Activated naive CD4-positive, alpha-beta T cell treated with anti-CD3 and anti-CD28 coated beads, Interleukin-2, amount 10 ng/mL, durations not matched to agents 7 days and 5 days (primary cell): Measurements from ENCODE around the gene NHERF2.
"Not testable (repeated sequence)": the region's sequence is repeated elsewhere in the genome, so short reads cannot be mapped to it uniquely, and the experiment has no call there.

ENCODE experiments used
- CTCF ChIA-PET: fragments of 350-600 bp; sonication (Branson Sonifier 250); formaldehyde crosslinking; loops from one replicate; lab custom pipeline; 2021; ENCODE audit warnings: antibody characterized with exemption; lab: Charles Lee
- DNase-seq: peaks from one replicate; pipeline ENCODE4 v3.0.0-alpha.2; 2020
- H3K27ac Mint-ChIP-seq: one replicate; pipeline ENCODE4 v1.8.0; 2021; ENCODE audit warnings: mild to moderate bottlenecking, moderate library complexity, mixed read lengths
- H3K27me3 Mint-ChIP-seq: one replicate; pipeline ENCODE4 v1.8.0; 2021; ENCODE audit warnings: mild to moderate bottlenecking, mixed read lengths
- H3K36me3 Mint-ChIP-seq: one replicate; pipeline ENCODE4 v1.8.0; 2021; ENCODE audit warnings: mixed read lengths
- H3K4me1 Mint-ChIP-seq: one replicate; pipeline ENCODE4 v1.8.0; 2021; ENCODE audit warnings: mixed read lengths
- H3K4me3 Mint-ChIP-seq: one replicate; pipeline ENCODE4 v1.8.0; 2021; ENCODE audit warnings: mild to moderate bottlenecking, moderate library complexity, mixed read lengths
- H3K9me3 Mint-ChIP-seq: one replicate; pipeline ENCODE4 v1.8.0; 2021; ENCODE audit warnings: mixed read lengths

Gene NHERF2

DNA sequence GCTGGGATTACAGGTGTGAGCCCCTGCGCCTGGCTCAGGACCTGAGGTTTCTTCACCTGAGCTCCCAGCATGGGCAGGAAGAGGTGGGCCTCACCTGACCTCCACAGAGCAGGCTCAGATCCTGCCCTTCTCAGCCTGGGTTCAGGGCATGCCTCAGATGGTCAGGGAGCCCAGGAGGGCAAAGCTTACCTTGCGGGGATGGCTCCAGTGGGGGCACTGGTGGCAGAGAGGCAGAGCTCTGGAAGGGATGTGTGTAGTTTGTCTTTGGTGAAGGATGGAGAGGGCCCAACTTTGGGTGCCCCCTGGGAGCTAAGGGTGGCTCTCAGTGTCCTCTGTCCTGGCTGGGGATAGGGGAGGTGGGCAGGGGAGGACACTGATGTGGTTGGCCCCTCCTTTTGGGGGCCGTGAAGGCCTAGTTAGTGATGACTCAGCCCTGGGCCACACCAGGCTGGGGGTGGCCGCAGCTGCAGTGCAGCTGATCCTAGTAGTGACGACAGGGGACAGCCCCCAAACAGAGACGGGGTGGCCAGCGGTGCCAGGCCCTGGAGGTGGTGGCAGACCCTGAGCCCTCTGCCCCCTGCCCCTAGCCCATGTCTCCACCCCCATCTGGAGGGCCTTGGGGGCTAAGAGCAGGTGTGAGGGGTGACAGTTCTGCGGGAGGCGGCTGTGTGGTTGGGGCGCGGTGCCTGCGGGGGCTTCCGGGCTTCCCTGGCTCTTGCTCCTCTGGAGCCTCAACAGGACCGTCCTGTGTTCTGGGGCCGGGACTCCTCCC lies 5.8 kb downstream of the NHERF2 start:
- no peak for DNase-seq
- CTCF ChIA-PET = interaction anchor here (1.1 to 1.4 kb wide), 2 partner anchors 9 to 108 kb away, joined by 3 read pairs; no protein-coding TSS in a partner anchor
- no peaks in the 10 kb centered on the region for H3K36me3 Mint-ChIP-seq
- peaks cover 2% of the 10 kb centered on the region for H3K4me1 Mint-ChIP-seq
- peaks cover 44% of the 10 kb centered on the region for H3K27me3 Mint-ChIP-seq
- no peak overlapping the region for H3K4me3 Mint-ChIP-seq
- no peaks in the 10 kb centered on the region for H3K9me3 Mint-ChIP-seq
- no peak overlapping the region for H3K27ac Mint-ChIP-seq

DNA sequence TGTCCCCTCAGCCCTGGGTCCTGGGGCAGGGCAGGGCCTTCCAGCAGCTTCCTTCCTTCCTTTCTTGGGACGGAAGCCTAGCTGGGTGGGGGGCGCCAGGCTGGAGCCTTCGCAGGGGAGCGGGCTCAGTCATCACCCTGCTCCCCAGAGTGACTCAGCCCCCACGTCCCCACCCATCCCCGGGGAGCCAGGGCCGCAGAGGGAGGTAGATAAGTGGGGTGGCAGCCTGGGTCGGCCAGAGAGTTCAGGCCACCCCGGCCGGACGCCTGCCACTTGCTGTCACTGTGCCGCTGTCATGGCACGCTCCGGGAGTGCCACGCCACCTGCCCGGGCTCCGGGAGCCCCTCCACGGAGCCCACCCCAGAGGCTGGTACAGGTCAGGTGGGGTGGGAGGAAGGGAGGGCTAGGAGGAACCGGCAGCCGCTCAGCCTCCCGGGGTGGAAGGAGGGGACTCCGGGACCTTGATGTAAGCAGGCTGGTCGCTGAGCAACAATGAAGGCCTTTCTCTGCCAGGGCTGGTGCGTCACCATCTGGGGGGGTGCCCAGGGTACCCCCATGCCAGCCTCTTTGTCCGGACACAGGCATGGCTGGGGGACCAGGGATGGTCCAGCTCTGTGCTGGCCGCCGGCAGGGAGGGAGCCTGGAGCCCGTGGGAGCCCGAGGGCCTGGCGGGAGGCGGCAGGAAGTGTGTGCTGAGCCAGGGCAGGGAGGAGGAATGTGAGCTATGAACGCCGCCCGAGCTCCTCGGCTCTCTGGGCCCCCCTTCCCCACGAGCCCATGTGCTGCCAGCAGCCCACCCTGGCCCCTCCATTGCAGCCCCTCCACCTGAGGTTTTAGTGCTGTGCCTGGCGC lies 6.6 kb downstream of the NHERF2 start:
- Mint-ChIP-seq H3K27ac (no peak overlapping the region), H3K4me3 (no peak overlapping the region), H3K27me3 (peaks cover 36% of the 10 kb centered on the region), H3K9me3 (no peaks in the 10 kb centered on the region), H3K36me3 (no peaks in the 10 kb centered on the region), H3K4me1 (no peaks in the 10 kb centered on the region)
- CTCF ChIA-PET = interaction anchor here (1.1 kb wide), 1 partner anchor 107 kb away, joined by 3 read pairs; no protein-coding TSS in a partner anchor
- DNase-seq = no peak

DNA sequence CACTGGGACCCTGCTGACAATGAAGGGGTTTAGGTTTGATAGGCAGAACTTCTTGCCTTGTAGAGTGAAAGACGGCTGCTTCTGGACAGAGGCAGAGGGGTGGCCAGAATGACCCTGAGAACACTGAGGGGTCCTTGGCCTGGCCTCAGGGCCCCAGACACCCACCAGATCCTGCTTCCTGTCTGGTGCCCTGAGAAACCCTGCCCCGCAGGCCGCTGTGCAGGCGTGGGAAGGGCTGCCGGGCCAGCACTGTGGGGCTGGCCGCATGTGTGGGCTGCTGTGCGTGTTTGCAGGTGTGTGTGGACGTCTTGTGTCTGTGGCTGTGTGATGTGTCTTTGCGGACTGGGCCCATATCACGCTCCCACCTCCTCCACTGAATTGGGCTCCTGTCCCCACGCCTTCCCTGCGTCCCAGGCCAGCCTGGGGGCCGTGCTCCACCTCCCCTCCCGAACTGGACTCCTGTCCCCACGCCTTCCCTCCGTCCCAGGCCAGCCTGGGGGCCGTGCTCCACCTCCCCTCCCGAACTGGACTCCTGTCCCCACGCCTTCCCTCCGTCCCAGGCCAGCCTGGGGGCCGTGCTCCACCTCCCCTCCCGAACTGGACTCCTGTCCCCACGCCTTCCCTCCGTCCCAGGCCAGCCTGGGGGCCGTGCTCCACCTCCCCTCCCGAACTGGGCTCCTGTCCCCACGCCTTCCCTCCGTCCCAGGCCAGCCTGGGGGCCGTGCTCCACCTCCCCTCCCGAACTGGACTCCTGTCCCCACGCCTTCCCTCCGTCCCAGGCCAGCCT lies 7.4 kb downstream of the NHERF2 start:
- H3K9me3 Mint-ChIP-seq, H3K4me1 Mint-ChIP-seq, CTCF ChIA-PET, H3K27ac Mint-ChIP-seq, DNase-seq, H3K4me3 Mint-ChIP-seq, H3K36me3 Mint-ChIP-seq: not testable (repeated sequence)
- H3K27me3 Mint-ChIP-seq = peaks cover 28% of the 10 kb centered on the region

- no peaks in the 10 kb centered on the region for H3K4me1 Mint-ChIP-seq
- no peak for DNase-seq
- no peaks in the 10 kb centered on the region for H3K9me3 Mint-ChIP-seq
- CTCF ChIA-PET = no interaction called here
- no peaks in the 10 kb centered on the region for H3K36me3 Mint-ChIP-seq
- peaks cover 23% of the 10 kb centered on the region for H3K27me3 Mint-ChIP-seq
- no peak overlapping the region for H3K4me3 Mint-ChIP-seq
- no peak overlapping the region for H3K27ac Mint-ChIP-seq
These were observed 8.2 kb downstream of the NHERF2 start for GRCh38 chr16:2034696-2035430.

GRCh38 chr16:2035431-2036199 lies 8.9 kb downstream of the NHERF2 start:
- Mint-ChIP-seq H3K27ac (no peak overlapping the region), H3K27me3 (peaks cover 18% of the 10 kb centered on the region), H3K36me3 (no peaks in the 10 kb centered on the region), H3K4me1 (no peaks in the 10 kb centered on the region), H3K4me3 (no peak overlapping the region), H3K9me3 (no peaks in the 10 kb centered on the region)
- no peak for DNase-seq
- CTCF ChIA-PET = no interaction called here

DNA sequence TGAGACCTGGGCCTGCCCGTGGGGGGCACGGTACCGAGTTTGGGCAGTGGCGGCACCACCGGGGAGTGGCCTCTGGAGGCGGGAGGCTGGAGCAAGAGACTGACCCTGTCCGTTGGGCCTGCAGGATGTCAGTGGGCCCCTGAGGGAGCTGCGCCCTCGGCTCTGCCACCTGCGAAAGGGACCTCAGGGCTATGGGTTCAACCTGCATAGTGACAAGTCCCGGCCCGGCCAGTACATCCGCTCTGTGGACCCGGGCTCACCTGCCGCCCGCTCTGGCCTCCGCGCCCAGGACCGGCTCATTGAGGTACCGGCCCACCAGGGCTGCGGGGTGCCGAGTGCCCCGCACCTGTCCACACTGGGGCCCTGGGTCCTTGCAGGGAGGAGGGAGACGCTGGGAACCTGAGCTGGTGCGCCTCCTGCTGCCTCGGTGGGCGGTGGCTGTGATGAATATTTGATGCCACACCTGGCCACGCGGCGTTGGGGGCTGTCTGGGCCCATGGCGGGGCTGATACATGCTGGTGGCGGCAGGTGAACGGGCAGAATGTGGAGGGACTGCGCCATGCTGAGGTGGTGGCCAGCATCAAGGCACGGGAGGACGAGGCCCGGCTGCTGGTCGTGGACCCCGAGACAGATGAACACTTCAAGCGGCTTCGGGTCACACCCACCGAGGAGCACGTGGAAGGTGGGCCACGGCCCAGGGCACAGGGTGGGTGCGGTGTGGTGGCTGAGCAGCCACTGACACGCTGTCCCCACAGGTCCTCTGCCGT lies 9.7 kb downstream of the NHERF2 start:
- Mint-ChIP-seq H3K4me1 (no peaks in the 10 kb centered on the region), H3K36me3 (no peaks in the 10 kb centered on the region), H3K27me3 (peaks cover 14% of the 10 kb centered on the region), H3K27ac (no peak overlapping the region), H3K4me3 (no peak overlapping the region), H3K9me3 (no peaks in the 10 kb centered on the region)
- CTCF ChIA-PET = no interaction called here
- DNase-seq = no peak

DNA sequence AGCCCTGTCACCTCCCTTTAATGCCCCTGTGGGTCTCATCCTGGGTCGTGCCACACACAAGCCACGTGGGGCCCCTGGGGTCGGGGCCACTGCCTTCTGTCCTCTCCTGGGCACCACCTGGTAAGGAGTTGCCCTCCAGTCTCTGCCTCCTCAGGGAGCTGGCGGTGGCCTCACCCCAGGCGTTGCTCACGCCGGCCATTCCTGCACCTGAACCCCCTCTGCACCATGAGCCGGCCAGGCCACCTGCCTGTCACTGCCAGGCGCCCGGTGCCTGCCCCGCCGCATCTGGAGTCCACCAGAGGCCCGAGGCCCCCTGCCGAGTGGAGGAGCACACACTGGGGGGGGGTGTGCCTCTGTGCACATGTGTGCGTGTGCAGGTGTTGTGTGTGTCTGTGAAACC lies 10.4 kb downstream of the NHERF2 start:
- Mint-ChIP-seq H3K4me3 (no peak overlapping the region), H3K27me3 (peaks cover 10% of the 10 kb centered on the region)

GRCh38 chr16:2037647-2038381 lies 11.1 kb downstream of the NHERF2 start:
- H3K4me3 Mint-ChIP-seq = no peak overlapping the region

More for the DNA sequence above, 10.4 kb downstream of the NHERF2 start:
- no peaks in the 10 kb centered on the region for H3K36me3 Mint-ChIP-seq
- no peak overlapping the region for H3K27ac Mint-ChIP-seq
- CTCF ChIA-PET = no interaction called here
- H3K9me3 Mint-ChIP-seq = no peaks in the 10 kb centered on the region
- DNase-seq = no peak
- H3K4me1 Mint-ChIP-seq = no peaks in the 10 kb centered on the region

DNA sequence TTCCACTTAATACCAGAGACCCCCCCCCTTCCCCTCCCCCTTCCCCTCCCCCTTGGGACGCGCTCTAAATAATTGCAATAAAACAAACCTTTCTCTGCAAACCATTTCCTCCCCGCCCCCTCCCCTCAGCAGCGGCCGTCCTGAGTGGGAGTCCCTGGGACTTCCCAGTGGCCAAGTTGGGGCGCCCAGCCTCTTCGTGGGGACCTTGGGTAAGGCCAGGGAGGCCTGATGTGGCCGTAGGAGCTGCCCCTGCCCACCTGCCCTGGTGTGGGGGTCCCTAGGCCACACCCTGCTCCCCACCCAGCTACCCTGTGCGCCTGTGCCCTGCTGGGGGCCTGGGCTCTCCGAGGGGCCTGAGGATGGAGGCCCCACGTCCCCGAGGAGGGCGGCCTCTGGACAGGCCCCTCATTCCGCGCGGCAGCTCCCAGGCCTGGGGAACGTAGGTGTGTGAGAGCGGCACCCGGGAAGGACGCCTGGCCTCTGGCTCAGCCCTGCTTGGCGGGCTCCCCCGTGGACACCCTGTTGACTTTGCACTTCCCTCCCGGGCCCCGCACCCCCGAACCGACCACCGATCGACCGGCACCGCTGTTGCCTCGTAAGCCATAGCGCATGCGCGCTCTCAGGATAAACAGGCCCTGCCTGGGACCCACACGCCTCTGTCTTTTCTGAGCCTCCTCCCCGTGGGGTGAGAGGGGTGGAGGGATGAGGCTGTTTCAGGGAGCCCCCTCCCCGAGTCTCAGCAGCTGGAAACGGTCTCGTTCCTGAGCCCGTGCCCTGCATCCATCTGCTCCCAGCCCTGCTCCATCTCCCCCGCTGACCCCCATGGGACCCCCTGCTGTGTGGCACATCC lies 11.9 kb downstream of the NHERF2 start:
- no peak for DNase-seq
- Mint-ChIP-seq H3K4me1 (no peaks in the 10 kb centered on the region), H3K9me3 (no peaks in the 10 kb centered on the region), H3K27me3 (peaks cover 4% of the 10 kb centered on the region), H3K27ac (no peak overlapping the region), H3K4me3 (no peak overlapping the region), H3K36me3 (no peaks in the 10 kb centered on the region)
- CTCF ChIA-PET = interaction anchor here (1.0 kb wide), 1 partner anchor 9 kb away, joined by 3 read pairs; no protein-coding TSS in a partner anchor

More at GRCh38 chr16:2037647-2038381, 11.1 kb downstream of the NHERF2 start:
- CTCF ChIA-PET = interaction anchor here (1.0 kb wide), 1 partner anchor 9 kb away, joined by 3 read pairs; no protein-coding TSS in a partner anchor
- H3K27me3 Mint-ChIP-seq = peaks cover 4% of the 10 kb centered on the region
- no peak for DNase-seq
- H3K4me1 Mint-ChIP-seq = no peaks in the 10 kb centered on the region
- H3K27ac Mint-ChIP-seq = no peak overlapping the region
- H3K9me3 Mint-ChIP-seq = no peaks in the 10 kb centered on the region
- no peaks in the 10 kb centered on the region for H3K36me3 Mint-ChIP-seq

DNA sequence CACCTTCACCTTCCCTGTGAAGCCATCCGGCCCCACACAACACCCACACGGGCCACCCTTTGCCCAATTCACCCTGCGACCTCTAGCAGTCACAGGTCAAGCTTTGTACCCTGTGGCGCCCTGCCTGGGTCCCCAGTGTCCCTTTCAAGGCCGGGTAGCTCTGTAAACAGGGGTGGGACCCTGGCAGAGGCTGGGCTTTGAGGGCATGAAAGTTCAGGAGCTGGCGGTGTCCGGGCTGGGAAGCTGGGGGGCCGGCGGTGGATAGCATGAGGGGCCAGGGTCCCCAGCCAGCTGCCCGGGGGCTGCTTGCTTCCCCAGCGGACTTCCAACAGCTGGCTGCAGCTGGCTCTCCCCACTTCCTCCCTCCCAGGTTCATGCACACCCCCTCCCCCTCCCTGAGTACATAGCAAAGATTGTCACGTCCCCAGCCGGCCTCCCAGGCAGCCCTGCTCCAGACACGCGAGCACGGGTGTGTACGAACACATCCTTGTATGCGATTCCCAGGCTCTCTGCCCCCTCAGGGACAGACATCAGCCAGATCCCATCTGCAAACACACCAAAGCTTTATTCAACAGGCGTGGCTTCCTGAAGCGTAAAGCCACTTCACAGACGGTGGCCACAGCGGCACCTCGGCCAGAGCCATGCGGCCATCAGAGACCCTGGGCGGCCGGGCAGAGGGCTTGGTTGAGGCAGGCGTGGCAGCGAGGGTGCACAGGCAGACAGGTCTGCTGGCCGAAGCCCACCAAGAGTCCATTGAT lies 12.8 kb downstream of the NHERF2 start:
- no peak for DNase-seq

More for the DNA sequence above, 12.8 kb downstream of the NHERF2 start:
- Mint-ChIP-seq H3K9me3 (no peaks in the 10 kb centered on the region), H3K27me3 (peaks cover 4% of the 10 kb centered on the region), H3K36me3 (no peaks in the 10 kb centered on the region), H3K4me3 (no peak overlapping the region), H3K4me1 (no peaks in the 10 kb centered on the region), H3K27ac (peak overlapping the region; percentile 26)
- CTCF ChIA-PET = interaction anchor here (1.1 kb wide), 1 partner anchor 35 kb away, joined by 3 read pairs; no protein-coding TSS in a partner anchor
